ENCODE measurements around the gene CTNNA2.

CTNNA2 gene

DNA sequence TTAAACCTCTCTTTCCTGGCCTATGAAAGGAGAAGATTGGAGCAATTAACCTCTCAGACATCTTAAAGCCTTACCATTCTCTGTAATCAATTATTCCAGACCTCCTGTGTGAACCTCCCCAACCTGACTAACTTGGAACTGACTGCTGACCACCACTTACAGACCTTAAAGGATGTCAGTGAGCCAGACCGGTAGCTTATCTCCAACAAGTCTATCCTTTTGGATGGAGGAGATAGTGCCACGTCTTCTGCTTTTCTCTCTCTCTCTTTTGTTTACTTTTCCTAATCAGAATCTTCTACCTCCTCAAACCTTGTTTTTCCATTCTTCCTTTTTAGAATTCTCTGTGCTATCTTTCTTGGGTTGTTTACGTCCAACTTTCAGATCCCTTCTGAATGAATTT is 734.5 kb downstream of the CTNNA2 start:
- in situ Hi-C loops (cut with MboI; ENCODE audit: low sequenced_read_pairs): no loop called here

DNA sequence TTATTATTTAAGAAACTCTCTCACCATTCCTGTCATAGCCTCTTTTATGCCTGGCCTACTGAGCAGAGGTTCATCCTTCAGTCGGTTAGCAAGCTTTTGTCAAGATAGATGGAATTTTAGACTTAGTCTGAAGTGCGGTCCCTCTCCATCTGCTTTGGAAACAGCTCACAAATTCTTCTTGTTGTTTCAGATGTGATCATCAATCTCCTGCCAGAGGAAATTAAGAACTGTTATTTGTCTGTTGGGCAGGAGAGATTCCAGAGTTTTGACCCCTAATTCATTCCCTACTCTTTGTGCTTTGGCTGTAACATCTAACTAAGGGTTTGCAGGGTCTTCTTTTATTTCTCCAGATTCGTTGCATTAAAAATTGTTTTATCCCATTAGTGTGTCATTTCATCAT is 735.3 kb downstream of the CTNNA2 start:
- in situ Hi-C loops (cut with MboI; ENCODE audit: low sequenced_read_pairs): no loop called here

DNA sequence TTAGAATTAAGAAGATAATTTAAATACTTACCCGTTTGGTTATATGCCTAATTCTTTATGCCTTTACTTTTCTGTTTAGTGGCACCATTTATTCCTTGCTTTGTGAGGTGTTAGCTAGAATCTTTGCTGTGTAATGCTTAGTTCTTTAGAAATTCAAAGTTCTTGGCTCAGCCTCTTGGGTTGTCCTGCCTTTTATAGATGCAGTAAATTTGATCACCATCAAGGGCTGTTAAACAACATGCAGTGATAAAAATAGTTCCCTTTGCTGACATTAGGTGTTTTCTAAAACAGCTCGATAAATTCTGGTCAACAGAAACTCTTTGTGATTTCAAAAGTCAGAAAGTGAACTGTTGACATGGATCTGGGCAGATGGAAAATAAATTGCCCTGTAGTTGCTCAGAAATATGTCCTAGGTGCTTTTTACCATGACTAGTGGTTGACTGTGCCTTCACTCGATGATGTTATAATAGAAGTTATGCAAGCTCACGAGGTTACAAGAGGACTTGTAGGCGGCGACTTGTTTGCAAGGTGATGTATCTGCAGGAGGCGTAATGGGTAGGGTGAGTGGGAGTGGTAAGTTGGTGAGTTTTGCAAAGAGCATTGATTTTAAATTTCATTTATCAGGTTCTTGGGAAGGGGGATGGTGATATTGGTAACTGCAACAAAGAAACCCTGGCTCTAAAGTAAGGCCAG is 739.6 kb downstream of the CTNNA2 start:
- in situ Hi-C loops (cut with MboI; ENCODE audit: low sequenced_read_pairs): no loop called here

DNA sequence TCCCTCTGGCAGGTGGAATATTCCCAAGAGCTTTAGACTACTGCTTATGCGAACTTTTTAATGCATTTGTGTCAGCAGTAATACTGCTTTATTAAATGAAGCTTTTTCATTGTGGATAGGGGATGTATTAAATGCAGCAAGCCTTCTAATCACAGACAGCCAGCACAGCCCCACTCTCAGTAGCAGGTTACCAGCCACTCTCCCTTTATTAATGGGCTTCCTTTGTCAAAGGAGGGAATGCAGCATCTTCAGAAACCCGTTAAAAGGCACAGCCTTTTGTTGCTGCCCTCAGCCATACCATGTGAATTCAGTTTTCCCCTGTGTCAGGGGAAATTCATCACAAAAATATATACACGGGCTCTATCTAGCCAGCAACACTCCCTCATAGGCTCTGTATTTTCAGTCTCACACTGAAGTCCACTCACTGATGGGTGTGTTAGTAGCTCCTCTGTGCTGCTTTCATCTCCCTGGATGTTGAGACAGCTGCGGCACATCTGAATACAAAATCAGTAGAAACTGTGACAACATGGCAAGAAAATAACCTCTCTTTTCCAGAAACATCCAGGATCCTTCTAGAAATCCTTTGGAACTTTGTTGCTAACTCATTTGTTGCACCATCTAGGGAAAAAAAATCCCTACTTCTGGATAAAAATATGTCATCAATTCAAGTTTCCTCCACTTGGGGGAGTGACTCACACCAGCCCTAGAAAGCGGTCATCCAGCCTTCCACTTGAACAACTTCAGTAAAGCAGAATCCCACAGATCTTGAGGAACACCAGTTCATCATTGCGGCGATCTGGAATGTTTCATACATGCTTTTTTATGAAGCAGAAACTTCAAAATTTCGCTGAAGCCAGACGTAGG is 743.3 kb downstream of the CTNNA2 start:
- in situ Hi-C loops (cut with MboI; ENCODE audit: low sequenced_read_pairs): no loop called here

DNA sequence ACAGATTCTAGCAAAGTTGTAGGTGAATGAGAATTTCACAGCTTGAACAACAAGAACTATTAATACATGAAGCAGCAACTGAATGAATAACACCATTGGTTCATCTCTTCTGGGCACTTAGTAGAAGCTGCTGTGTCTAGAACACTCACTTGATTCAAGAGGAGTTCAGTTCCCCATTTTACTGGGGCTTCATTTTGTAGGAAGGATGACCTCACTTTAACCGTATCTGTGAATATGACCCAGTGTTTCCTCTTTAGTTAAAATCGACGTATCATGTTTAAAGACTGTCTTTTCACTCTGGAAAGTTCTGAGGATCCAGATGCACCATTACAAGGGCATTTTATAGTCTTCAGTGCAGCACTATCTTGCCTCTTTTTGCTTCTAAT is 743.9 kb downstream of the CTNNA2 start:
- in situ Hi-C loops (cut with MboI; ENCODE audit: low sequenced_read_pairs): no loop called here

DNA sequence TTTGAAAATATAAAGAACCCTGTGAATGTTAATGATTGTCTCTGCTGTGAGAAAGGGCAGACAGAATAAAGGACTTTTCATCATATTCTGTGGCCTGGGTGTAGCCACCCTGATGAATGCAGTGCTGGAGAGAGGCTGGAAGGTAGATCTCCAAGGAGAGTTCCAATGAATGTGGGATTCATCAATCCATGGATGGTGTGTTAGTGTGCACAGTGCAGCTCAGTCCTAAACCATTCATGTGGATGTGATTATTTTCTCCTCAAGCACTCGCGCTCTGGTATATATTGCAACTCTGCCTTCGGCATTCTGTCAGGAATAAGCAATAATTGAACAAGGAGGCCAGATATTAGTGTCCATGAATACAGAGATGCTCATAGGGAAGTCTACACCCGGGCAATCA is 744.6 kb downstream of the CTNNA2 start:
- in situ Hi-C loops (cut with MboI; ENCODE audit: low sequenced_read_pairs): no loop called here

DNA sequence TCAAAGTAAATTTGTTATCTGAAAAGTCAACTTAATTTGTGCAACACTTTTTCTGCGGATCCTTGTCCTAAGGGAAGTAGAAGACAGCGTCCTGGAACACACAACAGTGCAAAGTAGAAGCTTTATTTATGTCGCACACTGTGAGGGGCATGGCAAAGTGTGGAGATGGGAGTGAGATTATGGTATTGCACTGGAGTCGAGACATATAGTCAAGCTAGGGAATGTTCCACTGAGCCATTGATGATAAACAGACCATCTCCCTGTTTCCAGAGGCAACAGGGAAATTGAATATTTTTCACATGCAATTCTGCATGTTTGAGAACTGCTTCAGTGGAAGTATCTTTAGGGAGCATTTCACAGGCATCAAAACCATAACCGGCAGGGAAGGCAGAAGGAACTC is 745.5 kb downstream of the CTNNA2 start:
- in situ Hi-C loops (cut with MboI; ENCODE audit: low sequenced_read_pairs): no loop called here

DNA sequence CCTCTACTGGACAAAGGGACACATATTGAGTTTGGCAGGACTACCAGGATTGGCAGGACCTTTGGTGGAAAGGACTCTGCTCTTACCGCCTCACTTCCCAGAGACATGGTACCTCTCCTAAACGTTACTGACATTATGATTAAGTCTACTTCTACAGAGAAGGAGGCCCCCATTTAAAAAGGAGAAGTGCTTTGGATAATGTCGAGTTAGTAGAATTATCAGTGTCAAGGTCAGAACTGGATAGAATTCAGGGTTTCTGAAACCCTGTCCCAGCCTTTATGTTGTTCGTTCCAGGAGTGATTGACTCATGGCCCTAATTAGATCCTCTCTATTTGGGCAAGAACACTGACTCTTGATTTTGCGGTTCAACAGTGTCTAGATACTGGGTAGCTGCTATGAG is 745.9 kb downstream of the CTNNA2 start:
- in situ Hi-C loops (cut with MboI; ENCODE audit: low sequenced_read_pairs): no loop called here

DNA sequence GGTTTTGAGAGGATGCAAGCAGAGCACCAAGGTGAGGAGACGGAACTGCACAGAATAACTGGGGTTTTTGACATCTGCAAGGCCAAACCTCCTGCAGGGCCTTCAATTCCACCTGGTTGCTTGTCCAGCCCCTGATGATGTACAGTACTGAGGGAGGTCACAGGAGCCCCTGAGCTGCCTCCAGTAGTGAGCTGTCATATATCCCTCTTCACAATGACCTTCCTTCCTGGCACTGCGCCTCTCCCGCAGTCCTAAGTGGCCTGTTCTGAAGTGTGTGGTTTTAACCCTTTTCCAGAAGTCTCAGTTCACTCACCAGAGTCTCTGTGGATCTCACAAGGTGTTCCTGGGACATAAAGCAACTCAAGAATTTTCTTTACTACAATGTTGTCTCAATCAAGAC is 746.4 kb downstream of the CTNNA2 start:
- in situ Hi-C loops (cut with MboI; ENCODE audit: low sequenced_read_pairs): no loop called here

DNA sequence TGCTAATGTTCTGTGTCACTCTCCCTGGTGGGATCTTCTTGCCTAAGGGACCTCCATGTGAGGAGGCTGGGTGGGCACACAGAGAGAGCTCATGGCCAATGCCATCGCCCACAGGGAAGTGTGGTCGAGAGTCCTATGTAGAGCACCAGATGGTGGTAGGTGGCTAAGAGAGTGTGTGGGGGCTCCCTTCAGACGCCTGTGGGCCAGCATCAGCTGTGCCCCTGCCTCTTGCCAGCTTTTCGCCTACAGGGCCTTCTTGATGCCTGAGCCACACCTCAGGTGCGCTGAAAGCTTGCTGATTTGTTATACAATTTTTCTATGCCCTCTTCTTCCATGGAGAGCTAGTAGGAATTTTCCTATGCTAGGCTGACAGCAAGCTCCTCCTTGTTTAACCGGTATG is 753.4 kb downstream of the CTNNA2 start:
- in situ Hi-C loops (cut with MboI; ENCODE audit: low sequenced_read_pairs): no loop called here

DNA sequence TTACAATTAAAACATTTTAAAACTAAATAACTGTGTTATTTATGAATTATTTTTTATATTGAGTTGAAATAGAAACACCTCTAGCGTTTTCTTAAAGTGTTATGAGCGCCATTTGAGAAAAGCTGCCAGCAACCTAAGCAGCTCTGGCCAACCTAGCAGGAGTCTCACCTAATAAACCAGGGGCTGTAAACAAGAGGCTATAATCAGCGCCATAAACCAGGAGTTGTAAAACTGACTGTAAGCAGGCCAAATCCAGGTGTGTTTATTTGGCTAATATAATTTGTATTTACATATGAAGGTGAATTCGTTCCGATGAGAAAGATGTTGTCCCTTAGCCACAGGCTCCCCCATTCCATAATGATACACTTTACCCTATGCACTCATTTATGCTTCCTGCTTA is 757.0 kb downstream of the CTNNA2 start:
- in situ Hi-C loops (cut with MboI; ENCODE audit: low sequenced_read_pairs): no loop called here

DNA sequence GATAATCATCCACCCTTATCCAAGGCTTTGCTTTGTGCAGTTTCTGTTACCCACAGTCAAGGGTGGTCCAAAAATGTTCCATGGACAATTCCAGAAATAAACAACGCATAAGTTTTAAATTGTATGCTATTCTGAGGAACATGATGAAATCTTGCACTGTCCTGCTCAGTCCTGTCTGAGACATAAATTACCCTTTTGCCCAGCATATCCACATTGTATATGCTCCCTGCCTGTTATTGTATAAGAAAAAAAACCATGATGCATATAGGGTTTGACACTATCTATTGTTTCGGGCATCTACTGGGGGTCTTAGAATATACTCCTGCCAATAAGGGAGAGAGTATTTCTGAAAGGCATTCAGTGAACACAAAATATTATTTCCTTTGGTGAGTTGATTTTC is 767.7 kb downstream of the CTNNA2 start:
- in situ Hi-C loops (cut with MboI; ENCODE audit: low sequenced_read_pairs): no loop called here

DNA sequence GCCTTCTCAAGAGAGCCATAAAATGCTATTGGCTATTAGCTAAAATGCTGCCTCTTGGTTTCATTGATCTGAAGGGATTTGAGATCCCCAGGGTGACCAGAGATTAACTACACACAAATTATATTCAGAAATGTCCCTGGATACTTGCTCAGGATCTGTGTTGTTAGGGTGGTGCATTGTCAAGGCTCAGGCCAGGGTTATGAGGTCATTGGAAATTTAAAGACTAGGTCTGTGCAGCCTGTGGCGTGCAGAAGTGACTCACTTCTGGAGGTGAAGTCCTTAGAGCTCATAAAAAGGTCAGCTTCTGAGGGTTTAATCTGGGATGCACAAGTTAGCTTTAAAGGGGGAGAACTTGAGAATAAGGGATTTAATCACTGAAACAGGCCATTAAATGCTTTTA is 768.2 kb downstream of the CTNNA2 start:
- in situ Hi-C loops (cut with MboI; ENCODE audit: low sequenced_read_pairs): no loop called here

DNA sequence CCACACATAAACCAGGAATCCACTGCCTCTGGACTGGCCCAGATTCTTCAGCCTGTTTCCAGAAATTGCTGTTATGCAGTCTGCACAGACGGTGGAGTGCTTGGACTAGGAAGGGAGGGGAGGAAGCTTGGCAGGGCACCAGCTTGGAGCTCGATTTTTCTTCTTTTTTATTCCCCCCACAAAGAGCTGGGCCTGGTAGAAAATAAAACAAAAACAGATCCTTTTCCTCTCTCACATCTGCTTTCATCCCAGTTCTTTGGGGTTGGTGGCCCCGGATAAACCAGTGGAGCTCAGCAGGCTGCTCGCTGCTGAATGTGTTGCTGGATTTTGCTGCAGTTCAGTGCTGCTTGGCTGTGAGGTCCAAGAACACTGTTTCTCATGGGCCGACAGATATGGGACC is 775.7 kb downstream of the CTNNA2 start:
- in situ Hi-C loops (cut with MboI; ENCODE audit: low sequenced_read_pairs): no loop called here

DNA sequence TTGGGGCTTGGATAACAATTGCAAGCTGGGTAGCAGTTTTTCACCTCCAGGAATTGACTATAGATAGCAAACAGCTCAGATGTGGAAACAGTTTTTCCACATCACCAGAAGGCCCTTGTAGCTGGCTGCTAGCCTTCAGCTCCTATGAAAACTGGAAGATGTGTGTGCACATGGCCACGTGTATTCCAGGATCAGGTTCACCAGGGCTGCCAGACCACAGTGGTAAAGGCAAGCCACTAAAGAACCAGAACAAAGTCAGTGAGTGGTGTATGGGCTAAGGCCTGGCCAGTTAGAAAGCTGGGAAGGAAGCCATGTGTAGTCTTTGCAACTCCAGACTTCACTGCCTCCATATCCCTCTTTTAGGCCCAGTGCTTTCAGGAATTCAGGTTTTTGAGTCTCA is 778.8 kb downstream of the CTNNA2 start:
- in situ Hi-C loops (cut with MboI; ENCODE audit: low sequenced_read_pairs): no loop called here

DNA sequence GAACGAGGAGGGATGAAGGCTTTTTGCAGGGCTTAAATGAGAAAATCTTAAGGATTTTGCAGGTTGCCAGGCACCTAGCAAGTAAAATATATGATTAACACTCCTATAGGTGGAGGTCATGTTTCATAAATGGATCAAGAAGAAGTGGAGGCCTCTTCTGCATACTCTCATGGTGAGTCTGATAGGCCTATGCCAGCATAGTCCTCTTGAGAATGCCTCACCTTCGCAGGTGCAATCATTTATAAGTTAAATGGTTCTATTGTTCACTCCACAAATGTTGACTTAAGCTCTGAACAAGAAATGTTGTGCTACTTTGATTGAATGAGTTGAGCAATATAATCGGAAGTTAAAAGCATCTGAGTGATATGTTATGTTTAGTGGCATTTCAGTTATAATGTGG is 779.6 kb downstream of the CTNNA2 start:
- in situ Hi-C loops (cut with MboI; ENCODE audit: low sequenced_read_pairs): no loop called here

DNA sequence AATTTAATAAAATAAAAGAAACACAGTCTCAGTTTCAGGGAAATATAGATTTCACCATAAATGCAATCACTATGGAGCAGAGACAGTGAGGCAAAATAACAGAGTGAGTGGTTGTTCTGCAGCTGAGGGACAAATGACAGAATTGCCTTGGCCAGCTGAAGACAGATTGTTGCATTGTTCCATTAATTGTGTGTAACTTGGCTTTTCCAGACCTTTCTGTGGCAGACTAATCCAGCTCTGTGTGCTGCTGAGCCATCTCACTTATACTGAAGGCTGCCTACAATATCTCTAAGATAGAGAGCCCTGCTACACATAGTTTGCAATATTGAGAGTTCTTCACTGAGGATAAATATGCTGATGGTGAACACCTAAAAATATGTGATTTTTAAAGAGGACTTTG is 780.2 kb downstream of the CTNNA2 start:
- in situ Hi-C loops (cut with MboI; ENCODE audit: low sequenced_read_pairs): no loop called here

DNA sequence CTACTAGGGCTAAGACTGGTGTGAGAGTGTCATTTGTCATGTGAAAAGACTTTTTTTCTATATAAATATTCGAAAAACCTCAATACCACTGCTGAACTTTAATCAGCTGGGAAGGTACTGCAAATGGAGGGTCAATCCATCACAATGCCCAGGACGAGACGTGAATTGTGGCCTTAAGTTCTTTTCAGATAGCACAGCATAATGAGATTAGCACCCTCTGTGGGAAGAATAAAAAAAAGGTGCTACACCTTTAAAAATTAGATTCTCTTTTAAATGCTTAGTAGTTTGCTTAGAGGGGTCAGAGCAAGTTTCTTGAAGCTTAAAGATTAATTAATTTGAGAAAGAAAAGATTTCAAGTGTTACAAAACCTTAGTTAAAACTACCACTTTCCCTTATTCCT is 786.1 kb downstream of the CTNNA2 start:
- in situ Hi-C loops (cut with MboI; ENCODE audit: low sequenced_read_pairs): no loop called here

DNA sequence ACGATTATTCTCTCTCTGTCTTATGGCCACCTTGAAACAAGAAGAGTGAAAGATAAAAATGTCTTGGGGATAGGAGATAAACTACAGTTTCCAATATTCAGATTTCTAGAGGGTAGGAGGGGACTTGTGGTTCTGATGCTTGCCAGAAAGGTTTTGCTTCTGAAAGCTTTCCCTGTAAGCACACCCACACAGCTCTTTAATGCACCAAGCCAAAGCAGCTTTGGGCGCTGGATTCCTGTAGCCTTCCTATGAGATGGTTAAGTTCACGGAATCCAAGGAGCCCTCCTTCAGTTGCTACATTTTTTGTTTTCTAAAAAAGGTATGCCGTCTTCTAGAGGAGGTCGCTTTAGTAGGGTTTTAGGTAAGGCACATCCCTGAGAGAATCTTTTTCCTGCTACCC is 786.8 kb downstream of the CTNNA2 start:
- in situ Hi-C loops (cut with MboI; ENCODE audit: low sequenced_read_pairs): no loop called here

DNA sequence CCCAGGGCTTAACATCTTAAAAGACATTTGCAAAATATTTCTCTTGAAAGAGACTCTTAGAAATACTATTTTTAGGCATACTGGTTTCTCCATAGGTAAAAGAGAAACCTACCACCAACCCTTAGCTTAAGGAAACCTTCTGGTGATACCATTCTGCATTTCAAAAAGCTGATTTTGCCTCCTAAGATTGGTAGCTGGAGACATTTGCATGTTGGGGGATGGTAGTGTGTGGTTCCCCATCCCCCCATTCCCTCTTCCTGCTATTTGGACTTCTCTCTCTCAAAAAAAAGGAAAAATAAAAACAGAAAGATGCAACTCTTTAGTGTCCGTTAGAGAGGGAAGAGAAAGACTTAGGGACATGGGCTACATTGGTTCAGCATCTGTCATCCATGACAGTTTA is 787.5 kb downstream of the CTNNA2 start:
- in situ Hi-C loops (cut with MboI; ENCODE audit: low sequenced_read_pairs): no loop called here

DNA sequence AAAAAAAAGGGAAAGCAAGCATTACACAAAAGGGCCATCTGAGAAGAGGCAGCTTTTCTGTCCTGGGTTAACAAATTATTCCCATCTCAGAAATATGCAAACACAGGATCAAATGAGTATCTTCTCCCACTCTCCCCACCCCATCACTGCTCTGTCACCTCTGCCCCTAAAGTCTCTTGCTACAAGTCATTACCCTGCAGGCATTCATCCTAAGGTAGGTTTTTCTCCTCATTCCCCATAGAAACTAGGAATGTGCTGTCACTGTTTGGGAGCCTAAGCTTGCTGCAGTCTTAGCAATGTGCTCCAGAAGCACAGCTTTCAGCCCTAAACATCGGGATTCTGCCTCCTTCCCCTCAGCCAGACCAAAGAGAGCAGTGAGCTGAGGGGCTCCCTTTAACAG is 788.1 kb downstream of the CTNNA2 start:
- in situ Hi-C loops (cut with MboI; ENCODE audit: low sequenced_read_pairs): no loop called here

DNA sequence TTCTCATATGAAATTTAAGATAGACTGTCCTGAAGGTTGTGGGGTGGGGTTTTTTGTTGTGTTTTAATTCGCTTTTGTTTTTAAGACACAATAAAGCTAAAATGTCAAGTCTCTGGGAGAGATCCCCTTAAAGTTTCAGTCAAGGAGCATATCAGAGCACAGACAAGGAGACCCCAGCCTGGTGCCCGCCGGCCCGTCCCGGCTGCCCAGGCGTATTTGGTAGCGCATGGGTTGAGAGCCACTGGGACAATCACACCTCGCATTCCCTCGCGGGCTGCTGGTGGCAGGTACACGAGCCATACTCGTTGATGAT is 789.1 kb downstream of the CTNNA2 start:
- in situ Hi-C loops (cut with MboI; ENCODE audit: low sequenced_read_pairs): no loop called here

All from HL-60/S4 treated with phorbol 12-myristate 13-acetate at 8.2 ng/mL for 4 days and 3 days (cell line).